Astrocyte (in vitro differentiated cells and primary cell): Measurements from ENCODE around the gene CCNYL1.

Experiments
- CTCF ChIP-seq: IDR thresholded peaks from 2 replicates; pipeline ENCODE4 v1.5.1; 2011; ENCODE audit warnings: low read depth, mild to moderate bottlenecking, inconsistent platforms, low read length, moderate library complexity; ENCODE audit not compliant: insufficient read depth
- EZH2 ChIP-seq: IDR thresholded peaks from 2 replicates; pipeline ENCODE4 v1.6.1; 2012; ENCODE audit warnings: mild to moderate bottlenecking, low read length, inconsistent platforms; ENCODE audit not compliant: insufficient read depth

GRCh38 chr2:207792244-207792785, 80.9 kb downstream of the CCNYL1 start:
- TF ChIP-seq CTCF (no peak), EZH2 (no peak)
